Superior temporal gyrus (tissue), 1 donor: ENCODE data around the gene GYPE.
"Not testable (repeated sequence)": the region's sequence is repeated elsewhere in the genome, so short reads cannot be mapped to it uniquely, and the experiment has no call there.

Source experiments
- DNase-seq: peaks from one replicate; pipeline ENCODE4 v3.0.0-alpha.2; 2016; ENCODE audit errors: extremely low spot score

The GYPE gene

GRCh38 chr4:143869925-143870324, 35.4 kb downstream of the GYPE start:
- DNase-seq, result not testable (repeated sequence)

GRCh38 chr4:143862716-143863115, 42.6 kb downstream of the GYPE start:
- not testable (repeated sequence) for DNase-seq

GRCh38 chr4:143858456-143858855, 46.9 kb downstream of the GYPE start:
- DNase-seq, result no peak

GRCh38 chr4:143857391-143858336, 47.7 kb downstream of the GYPE start:
- not testable (repeated sequence) for DNase-seq

GRCh38 chr4:143856017-143856557, 49.3 kb downstream of the GYPE start:
- not testable (repeated sequence) for DNase-seq

GRCh38 chr4:143854645-143855044, 50.7 kb downstream of the GYPE start:
- DNase-seq, result not testable (repeated sequence)

- DNase-seq, result not testable (repeated sequence)
Observed at GRCh38 chr4:143849296-143849695, 56.1 kb downstream of the GYPE start.

- not testable (repeated sequence) for DNase-seq
Observed at GRCh38 chr4:143843506-143843832, 61.9 kb downstream of the GYPE start.

GRCh38 chr4:143842624-143843505, 62.5 kb downstream of the GYPE start:
- not testable (repeated sequence) for DNase-seq

- not testable (repeated sequence) for DNase-seq
Observed at GRCh38 chr4:143839413-143839812, 65.9 kb downstream of the GYPE start.

- DNase-seq, result not testable (repeated sequence)
Observed at GRCh38 chr4:143834196-143834595, 71.2 kb downstream of the GYPE start.

GRCh38 chr4:143833676-143834075, 71.7 kb downstream of the GYPE start:
- not testable (repeated sequence) for DNase-seq

GRCh38 chr4:143830576-143830975, 74.8 kb downstream of the GYPE start:
- DNase-seq, result not testable (repeated sequence)

GRCh38 chr4:143829239-143829620, 76.1 kb downstream of the GYPE start:
- DNase-seq, result not testable (repeated sequence)
